OCI-LY3 (cell line): ENCODE measurements around the gene TOP1.

ENCODE experiments used
- CTCF ChIP-seq: fragments of 200-600, 300-600 bp; sonication (generic); IDR thresholded peaks from 2 replicates; pipeline ENCODE4 v1.5.1; 2014; ENCODE audit warnings: antibody characterized with exemption, low read length, low read depth
- EZH2phosphoT487 ChIP-seq: fragments of 200-600 bp; shearing (Covaris generic); IDR thresholded peaks from 2 replicates; pipeline ENCODE4 v1.6.1; 2018; ENCODE audit warnings: antibody characterized with exemption, mixed run types, low read depth

- TF ChIP-seq EZH2phosphoT487, result no peak
- no peak for TF ChIP-seq CTCF
These were observed 21.6 kb upstream of the TOP1 start for GRCh38 chr20:41006936-41007474.
